Choroid plexus epithelial cell (primary cell): ENCODE measurements around the gene SLBP.

Experiments used
- DNase-seq: peaks from one replicate; pipeline ENCODE4 v3.0.0-alpha.2; 2010; ENCODE audit warnings: low read depth
- H3K4me3 ChIP-seq: 2 replicates; pipeline ENCODE4 v1.5.1; 2011; ENCODE audit warnings: low read depth, mild to moderate bottlenecking, control low read depth, low read length, moderate library complexity
- TF ChIP-seq, protein P1 (sequence below): conservative IDR thresholded peaks from 2 replicates; pipeline ENCODE4 v1.5.1; 2011; ENCODE audit warnings: low read depth, mild to moderate bottlenecking, control low read depth, inconsistent platforms, low read length, moderate library complexity

Gene SLBP

GRCh38 chr4:1643971-1644735 lies 68.0 kb downstream of the SLBP start:
- no peak for DNase-seq
- TF ChIP-seq, protein P1, sequence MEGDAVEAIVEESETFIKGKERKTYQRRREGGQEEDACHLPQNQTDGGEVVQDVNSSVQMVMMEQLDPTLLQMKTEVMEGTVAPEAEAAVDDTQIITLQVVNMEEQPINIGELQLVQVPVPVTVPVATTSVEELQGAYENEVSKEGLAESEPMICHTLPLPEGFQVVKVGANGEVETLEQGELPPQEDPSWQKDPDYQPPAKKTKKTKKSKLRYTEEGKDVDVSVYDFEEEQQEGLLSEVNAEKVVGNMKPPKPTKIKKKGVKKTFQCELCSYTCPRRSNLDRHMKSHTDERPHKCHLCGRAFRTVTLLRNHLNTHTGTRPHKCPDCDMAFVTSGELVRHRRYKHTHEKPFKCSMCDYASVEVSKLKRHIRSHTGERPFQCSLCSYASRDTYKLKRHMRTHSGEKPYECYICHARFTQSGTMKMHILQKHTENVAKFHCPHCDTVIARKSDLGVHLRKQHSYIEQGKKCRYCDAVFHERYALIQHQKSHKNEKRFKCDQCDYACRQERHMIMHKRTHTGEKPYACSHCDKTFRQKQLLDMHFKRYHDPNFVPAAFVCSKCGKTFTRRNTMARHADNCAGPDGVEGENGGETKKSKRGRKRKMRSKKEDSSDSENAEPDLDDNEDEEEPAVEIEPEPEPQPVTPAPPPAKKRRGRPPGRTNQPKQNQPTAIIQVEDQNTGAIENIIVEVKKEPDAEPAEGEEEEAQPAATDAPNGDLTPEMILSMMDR, result no peak
- no peak overlapping the region for H3K4me3 ChIP-seq
